Loucy (cell line): ENCODE data around the gene CLDN2.

Experiments
- CTCF ChIP-seq: fragments of 200-600 bp; sonication (generic); conservative IDR thresholded peaks from 2 replicates; pipeline ENCODE4 v1.5.1; 2014; ENCODE audit warnings: mild to moderate bottlenecking, antibody characterized with exemption, low read length
- EZH2phosphoT487 ChIP-seq: fragments of 200-600 bp; IDR thresholded peaks from 2 replicates; pipeline ENCODE4 v1.6.1; 2018; ENCODE audit warnings: antibody characterized with exemption, mild to moderate bottlenecking, moderate library complexity, borderline replicate concordance

- TF ChIP-seq CTCF (no peak), EZH2phosphoT487 (no peak)
Measured at GRCh38 chrX:106939566-106939965, 19.4 kb downstream of the CLDN2 start.
